Natural killer cell (primary cell): Measurements from ENCODE around the gene NEU4. TPM values are rescaled to one million over a fixed set of nuclear protein-coding genes. Genes with fewer than 3 reads are reported as not detected.
"Not testable (repeated sequence)": the region's sequence is repeated elsewhere in the genome, so short reads cannot be mapped to it uniquely, and the experiment has no call there.

Experiments used
- ATAC-seq, 3 donors: fragments of 150-1000 bp in 2 of 3; fragments of 200-7000 bp in 1 of 3; cut with Tn5 transposase; 1 replicate in 1 of 3; 2 replicates in 2 of 3; pipeline ENCODE4 v1.10.0; 2021; ENCODE audit warnings: mild to moderate bottlenecking in 2 of 3, moderate library complexity in 2 of 3
- DNase-seq, 2 donors: peaks; one replicate each; pipeline versions ENCODE4 v3.0.0 to v3.0.0-alpha.2; 2013 to 2021; ENCODE audit warnings: mixed read lengths in 1 of 2
- H3K27ac ChIP-seq: one replicate; pipeline ENCODE4 v1.5.1; 2013; ENCODE audit warnings: mild to moderate bottlenecking, low read length
- H3K27me3 ChIP-seq: one replicate; pipeline ENCODE4 v1.6.1; 2013; ENCODE audit warnings: low read length; ENCODE audit not compliant: control insufficient read depth, insufficient read depth
- H3K36me3 ChIP-seq: one replicate; pipeline ENCODE4 v1.6.1; 2013; ENCODE audit warnings: low read length; ENCODE audit not compliant: control insufficient read depth, insufficient read depth
- H3K4me1 ChIP-seq: one replicate; pipeline ENCODE4 v1.6.1; 2013; ENCODE audit warnings: low read length; ENCODE audit not compliant: control insufficient read depth, insufficient read depth
- H3K4me3 ChIP-seq: one replicate; pipeline ENCODE4 v1.5.1; 2013; ENCODE audit warnings: low read length
- H3K9me3 ChIP-seq: one replicate; pipeline ENCODE4 v1.6.1; 2013; ENCODE audit warnings: low read length; ENCODE audit not compliant: control insufficient read depth, insufficient read depth
- H3K27ac Mint-ChIP-seq, 2 donors: one replicate each; pipeline ENCODE4 v1.8.0; 2022; ENCODE audit warnings: mild to moderate bottlenecking in 2 of 2, mixed read lengths in 2 of 2, moderate library complexity in 1 of 2
- H3K27me3 Mint-ChIP-seq, 2 donors: one replicate each; pipeline ENCODE4 v1.8.0; 2022; ENCODE audit warnings: low read depth in 2 of 2, mixed read lengths in 2 of 2
- H3K36me3 Mint-ChIP-seq: one replicate; pipeline ENCODE4 v1.8.0; 2022; ENCODE audit warnings: mixed read lengths
- H3K4me1 Mint-ChIP-seq, 2 donors: one replicate each; pipeline ENCODE4 v1.8.0; 2022; ENCODE audit warnings: mixed read lengths in 2 of 2
- H3K4me3 Mint-ChIP-seq: one replicate; pipeline ENCODE4 v1.8.0; 2022; ENCODE audit warnings: mild to moderate bottlenecking, moderate library complexity, mixed read lengths
- H3K9me3 Mint-ChIP-seq, 2 donors: one replicate each; pipeline ENCODE4 v1.8.0; 2022; ENCODE audit warnings: mixed read lengths in 2 of 2
- whole genome bisulfite sequencing: methylation state at CpG from one replicate; pipeline ENCODE4 v1.1.7; 2013; ENCODE audit warnings: missing lambda C conversion rate; ENCODE audit not compliant: insufficient coverage; 5-methylcytosine and 5-hydroxymethylcytosine counted together
- intact Hi-C: fragments of 100-400 bp; cut with micrococcal nuclease; formaldehyde crosslinking; loops from one replicate; pipeline ENCODE4 v1.14.2; 2022
- total RNA-seq, 4 donors: library from RNA; stranded (reverse); fragments of 120-200 nt in 1 of 4; gene quantifications; one replicate each; pipeline versions ENCODE4 v1.2.3 to v1.2.4, GENCODE V29; 2013 to 2022
- TF ChIP-seq, protein P1 (sequence below): fragments of 200-600 bp; IDR thresholded peaks from one replicate; pipeline ENCODE4 v1.8.0; 2022; ENCODE audit warnings: antibody characterized with exemption

The NEU4 gene
- total RNA-seq, 3 donors from 2014 or later (not counting 1 experiment from before 2014, with no cell fraction given), result 0.39 to 6.6 (median 2.2) TPM

DNA sequence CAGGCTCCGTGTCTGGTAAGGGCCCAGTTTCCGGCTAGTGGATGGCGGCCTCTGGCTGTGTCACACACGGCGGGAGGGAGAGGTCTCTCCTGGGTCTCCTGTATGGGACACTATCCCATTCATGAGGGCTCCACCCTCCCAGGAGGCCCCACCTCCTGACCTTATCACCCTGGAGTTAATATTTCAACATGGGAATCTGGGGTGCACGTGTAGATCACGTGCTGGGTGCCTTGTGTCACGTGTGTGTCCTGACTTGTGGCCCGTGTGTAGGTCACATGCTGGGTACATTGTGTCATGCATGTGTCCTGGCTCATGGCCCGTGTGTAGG is 9.9 kb downstream of the NEU4 start:
- TF ChIP-seq, protein P1, sequence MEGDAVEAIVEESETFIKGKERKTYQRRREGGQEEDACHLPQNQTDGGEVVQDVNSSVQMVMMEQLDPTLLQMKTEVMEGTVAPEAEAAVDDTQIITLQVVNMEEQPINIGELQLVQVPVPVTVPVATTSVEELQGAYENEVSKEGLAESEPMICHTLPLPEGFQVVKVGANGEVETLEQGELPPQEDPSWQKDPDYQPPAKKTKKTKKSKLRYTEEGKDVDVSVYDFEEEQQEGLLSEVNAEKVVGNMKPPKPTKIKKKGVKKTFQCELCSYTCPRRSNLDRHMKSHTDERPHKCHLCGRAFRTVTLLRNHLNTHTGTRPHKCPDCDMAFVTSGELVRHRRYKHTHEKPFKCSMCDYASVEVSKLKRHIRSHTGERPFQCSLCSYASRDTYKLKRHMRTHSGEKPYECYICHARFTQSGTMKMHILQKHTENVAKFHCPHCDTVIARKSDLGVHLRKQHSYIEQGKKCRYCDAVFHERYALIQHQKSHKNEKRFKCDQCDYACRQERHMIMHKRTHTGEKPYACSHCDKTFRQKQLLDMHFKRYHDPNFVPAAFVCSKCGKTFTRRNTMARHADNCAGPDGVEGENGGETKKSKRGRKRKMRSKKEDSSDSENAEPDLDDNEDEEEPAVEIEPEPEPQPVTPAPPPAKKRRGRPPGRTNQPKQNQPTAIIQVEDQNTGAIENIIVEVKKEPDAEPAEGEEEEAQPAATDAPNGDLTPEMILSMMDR, result no peak
- intact Hi-C loops, result no loop called here
- 91% methylated on average over 10 of the region's 10 CpGs for WGBS
- ATAC-seq, result no peak
- no peak overlapping the region for H3K4me3 Mint-ChIP-seq
- DNase-seq, result peak in 1 of 2 donors; percentile 12
- H3K27me3 ChIP-seq, result no peaks in the 10 kb centered on the region
- H3K36me3 ChIP-seq, result no peaks in the 10 kb centered on the region
- peaks cover 14% of the 10 kb centered on the region for H3K4me1 ChIP-seq
- H3K9me3 ChIP-seq, result peaks cover 3% of the 10 kb centered on the region
- H3K27me3 Mint-ChIP-seq, result peaks cover 0 to 18% of the 10 kb centered on the region in 2 donors
- no peak overlapping the region for H3K27ac Mint-ChIP-seq
- H3K9me3 Mint-ChIP-seq, result peaks cover 0 to 4% of the 10 kb centered on the region in 2 donors
- H3K27ac ChIP-seq, result no peak overlapping the region
- H3K4me1 Mint-ChIP-seq, result peaks cover 7 to 39% of the 10 kb centered on the region in 2 donors
- H3K36me3 Mint-ChIP-seq, result no peaks in the 10 kb centered on the region
- no peak overlapping the region for H3K4me3 ChIP-seq

GRCh38 chr2:241819947-241820624 is 11.1 kb downstream of the NEU4 start:
- H3K4me3 Mint-ChIP-seq, H3K27ac ChIP-seq, intact Hi-C loops, ATAC-seq, H3K27ac Mint-ChIP-seq, H3K9me3 Mint-ChIP-seq, DNase-seq, H3K4me3 ChIP-seq, H3K36me3 Mint-ChIP-seq, H3K27me3 ChIP-seq, H3K36me3 ChIP-seq, H3K9me3 ChIP-seq: not testable (repeated sequence)
- Mint-ChIP-seq H3K4me1 (peaks cover 7 to 38% of the 10 kb centered on the region in 2 donors), H3K27me3 (peaks cover 2 to 23% of the 10 kb centered on the region in 2 donors)
- H3K4me1 ChIP-seq, result peaks cover 14% of the 10 kb centered on the region
- 89% methylated on average over 27 of the region's 27 CpGs for WGBS

- H3K27ac ChIP-seq, result no peak overlapping the region
- H3K4me1 Mint-ChIP-seq, result peaks cover 7 to 33% of the 10 kb centered on the region in 2 donors
- 91% methylated on average over 31 of the region's 31 CpGs for WGBS
- H3K4me3 Mint-ChIP-seq, result no peak overlapping the region
- no peaks in the 10 kb centered on the region for H3K36me3 ChIP-seq
- H3K27me3 ChIP-seq, result peaks cover 2% of the 10 kb centered on the region
- peaks cover 14% of the 10 kb centered on the region for H3K4me1 ChIP-seq
- no peaks in the 10 kb centered on the region for H3K36me3 Mint-ChIP-seq
- peaks cover 0 to 4% of the 10 kb centered on the region in 2 donors for H3K9me3 Mint-ChIP-seq
- H3K27ac Mint-ChIP-seq, result no peak overlapping the region
- no peak for ATAC-seq
- TF ChIP-seq, protein P1, result no peak
- DNase-seq, result peak in 1 of 2 donors; percentile 13
- H3K9me3 ChIP-seq, result peaks cover 3% of the 10 kb centered on the region
- H3K27me3 Mint-ChIP-seq, result peaks cover 6 to 23% of the 10 kb centered on the region in 2 donors
- intact Hi-C loops, result no loop called here
- no peak overlapping the region for H3K4me3 ChIP-seq
These were observed 11.8 kb downstream of the NEU4 start for GRCh38 chr2:241820625-241821384.

DNA sequence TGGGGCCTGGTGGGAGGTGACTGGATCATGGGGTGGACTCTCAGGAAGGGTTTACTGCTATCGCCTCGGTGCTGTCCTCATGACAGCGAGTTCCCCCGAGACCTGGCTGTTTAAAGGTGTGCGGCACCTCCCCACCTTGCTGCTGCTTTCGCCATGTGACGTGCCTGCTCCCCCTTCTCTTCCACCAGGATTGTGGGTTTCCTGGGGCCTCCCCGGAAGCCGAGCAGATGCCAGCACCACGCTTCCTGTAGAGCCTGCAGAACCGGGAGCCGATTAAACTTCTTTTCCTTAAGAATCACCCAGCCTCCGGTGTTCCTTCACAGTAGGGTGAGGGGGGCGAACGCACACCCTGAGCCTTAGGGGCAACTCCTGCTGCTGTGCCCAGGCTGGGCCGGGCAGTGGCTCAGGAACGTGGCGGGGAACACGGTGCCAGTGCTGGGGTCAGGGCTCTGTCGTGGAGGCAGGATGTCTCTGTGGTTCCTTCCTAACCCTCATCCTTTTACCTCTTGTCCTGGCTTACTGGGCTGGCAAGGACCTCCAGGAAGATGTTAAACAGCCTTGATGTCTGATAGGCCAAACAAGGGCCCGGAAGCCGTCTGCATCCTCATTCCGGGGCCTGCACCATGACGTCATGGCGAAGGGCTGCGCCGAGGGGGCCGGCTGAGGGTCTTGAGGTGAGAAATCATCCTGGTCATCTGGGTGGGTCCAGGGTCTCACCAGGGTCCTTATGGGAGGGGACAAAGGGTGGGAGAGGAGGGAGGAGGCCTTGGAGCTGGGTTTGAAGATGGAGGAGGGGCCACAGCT is 12.7 kb downstream of the NEU4 start:
- DNase-seq (no peak), ATAC-seq (no peak)
- peaks cover 5% of the 10 kb centered on the region for H3K27me3 ChIP-seq
- Mint-ChIP-seq H3K27me3 (peaks cover 6 to 23% of the 10 kb centered on the region in 2 donors), H3K4me3 (no peak overlapping the region), H3K36me3 (no peaks in the 10 kb centered on the region), H3K4me1 (peaks cover 7 to 33% of the 10 kb centered on the region in 2 donors), H3K27ac (no peak overlapping the region), H3K9me3 (peaks cover 0 to 4% of the 10 kb centered on the region in 2 donors)
- TF ChIP-seq, protein P1, result no peak
- no peak overlapping the region for H3K4me3 ChIP-seq
- peaks cover 14% of the 10 kb centered on the region for H3K4me1 ChIP-seq
- H3K27ac ChIP-seq, result no peak overlapping the region
- peaks cover 4% of the 10 kb centered on the region for H3K9me3 ChIP-seq
- intact Hi-C loops, result no loop called here
- WGBS, result 68% methylated on average over 28 of the region's 28 CpGs
- H3K36me3 ChIP-seq, result no peaks in the 10 kb centered on the region
